Measurements from ENCODE around the gene NBEA.

The NBEA gene

DNA sequence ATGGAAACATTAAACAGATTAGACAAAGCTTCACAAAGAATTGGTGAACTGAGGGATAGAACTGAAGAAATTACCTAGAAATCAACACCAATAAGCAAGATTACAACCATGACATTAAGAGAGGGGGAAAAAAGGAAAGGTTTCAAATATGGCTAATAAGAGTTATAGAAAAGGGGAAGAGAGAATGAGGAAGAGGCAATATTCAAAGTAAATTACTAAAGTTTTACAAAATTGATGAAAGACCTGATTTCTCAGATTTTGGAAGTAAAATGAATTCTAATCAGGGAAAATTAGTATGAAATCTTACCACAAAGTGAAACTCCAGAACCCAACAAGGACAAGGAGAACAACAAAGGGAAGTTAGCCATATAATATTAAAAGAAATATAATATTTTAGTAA is 187.4 kb downstream of the NBEA start:
- DNase-seq (ENCODE audit: low read depth): no peak
- no peak overlapping the region for H3K4me3 ChIP-seq (ENCODE audit: low read depth, low read length)
- no peak for TF ChIP-seq CTCF (conservative IDR thresholded peaks at IDR 0.05; ENCODE audit: low read depth, low read length)

DNA sequence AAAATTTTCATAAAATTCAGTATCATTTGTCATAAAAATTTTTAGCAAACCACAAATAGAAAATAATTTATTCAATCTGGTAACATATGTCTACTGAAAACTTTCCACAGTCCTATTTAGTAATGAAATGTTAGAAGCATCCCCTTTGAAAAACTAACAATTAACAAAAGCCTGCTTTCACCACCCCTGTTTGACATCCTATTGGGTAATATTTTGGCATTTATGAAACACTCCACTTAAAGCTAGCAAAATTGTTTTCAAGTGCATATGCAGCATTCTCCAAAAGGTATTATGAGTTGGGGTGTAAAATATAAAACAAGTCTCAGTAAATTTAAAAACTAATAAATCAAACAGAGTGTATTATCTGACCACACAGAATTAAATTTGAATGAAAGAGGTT is 189.4 kb downstream of the NBEA start:
- no peak overlapping the region for H3K4me3 ChIP-seq (ENCODE audit: low read depth, low read length)
- no peak for TF ChIP-seq CTCF (conservative IDR thresholded peaks at IDR 0.05; ENCODE audit: low read depth, low read length)

DNA sequence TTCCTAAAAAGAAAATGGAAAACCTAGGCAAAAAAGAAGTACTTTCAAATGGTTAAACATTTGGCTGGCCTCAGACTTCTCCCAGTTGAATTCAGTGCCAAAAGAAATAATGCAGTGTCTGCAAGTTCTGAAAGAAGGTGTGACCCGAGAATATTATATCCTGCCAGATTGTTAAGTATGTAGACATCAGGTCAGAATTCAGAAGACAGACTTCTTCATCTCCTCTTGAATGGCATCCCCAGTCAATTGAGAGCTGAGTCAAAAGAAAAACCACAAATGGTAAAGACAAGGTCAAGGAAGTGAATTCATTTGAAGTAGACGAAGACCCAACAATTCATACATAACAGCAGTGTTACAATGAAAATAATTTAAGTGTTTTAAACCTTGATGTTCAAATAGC is 194.5 kb downstream of the NBEA start:
- TF ChIP-seq CTCF (conservative IDR thresholded peaks at IDR 0.05; ENCODE audit: low read depth, low read length): no peak
- H3K4me3 ChIP-seq (ENCODE audit: low read depth, low read length): no peak overlapping the region
- DNase-seq (ENCODE audit: low read depth): peak; percentile 48

More for the DNA sequence above, 189.4 kb downstream of the NBEA start:
- DNase-seq (ENCODE audit: low read depth): no peak

DNA sequence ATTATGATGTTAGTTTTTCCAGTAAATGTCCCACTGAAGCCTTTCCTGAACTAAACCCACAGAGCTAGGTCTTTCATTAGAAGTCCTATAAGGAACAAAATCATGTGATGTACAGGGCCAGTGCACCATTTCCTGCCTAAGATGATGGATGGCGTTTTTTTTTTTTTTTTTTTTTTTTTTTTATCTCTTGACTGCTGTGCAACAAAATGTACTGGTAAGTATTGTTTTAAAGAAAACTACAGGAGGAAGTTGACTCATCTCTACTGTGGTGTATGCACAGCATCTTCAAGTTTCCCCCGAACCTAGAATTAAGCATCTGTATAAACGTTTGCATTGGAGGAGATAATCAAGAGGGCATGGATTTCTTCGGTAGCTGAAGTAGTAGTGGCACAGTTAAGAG is 197.5 kb downstream of the NBEA start:
- TF ChIP-seq CTCF (conservative IDR thresholded peaks at IDR 0.05; ENCODE audit: low read depth, low read length): no peak
- peak; percentile 69 for DNase-seq (ENCODE audit: low read depth)
- H3K4me3 ChIP-seq (ENCODE audit: low read depth, low read length): no peak overlapping the region

GRCh38 chr13:35140321-35140720 is 198.3 kb downstream of the NBEA start:
- DNase-seq (ENCODE audit: low read depth): peak; percentile 6
- TF ChIP-seq CTCF (conservative IDR thresholded peaks at IDR 0.05; ENCODE audit: low read depth, low read length): no peak
- H3K4me3 ChIP-seq (ENCODE audit: low read depth, low read length): no peak overlapping the region

- no peak for DNase-seq (ENCODE audit: low read depth)
- no peak for TF ChIP-seq CTCF (conservative IDR thresholded peaks at IDR 0.05; ENCODE audit: low read depth, low read length)
- H3K4me3 ChIP-seq (ENCODE audit: low read depth, low read length): no peak overlapping the region
Measured at GRCh38 chr13:35140831-35141230, 198.8 kb downstream of the NBEA start.

- no peak overlapping the region for H3K4me3 ChIP-seq (ENCODE audit: low read depth, low read length)
- peak; percentile 13 for DNase-seq (ENCODE audit: low read depth)
- TF ChIP-seq CTCF (conservative IDR thresholded peaks at IDR 0.05; ENCODE audit: low read depth, low read length): no peak
Measured at GRCh38 chr13:35143123-35143522, 201.1 kb downstream of the NBEA start.

Data from choroid plexus epithelial cell (primary cell).